ENCODE measurements around the gene LRRN4.

DNA sequence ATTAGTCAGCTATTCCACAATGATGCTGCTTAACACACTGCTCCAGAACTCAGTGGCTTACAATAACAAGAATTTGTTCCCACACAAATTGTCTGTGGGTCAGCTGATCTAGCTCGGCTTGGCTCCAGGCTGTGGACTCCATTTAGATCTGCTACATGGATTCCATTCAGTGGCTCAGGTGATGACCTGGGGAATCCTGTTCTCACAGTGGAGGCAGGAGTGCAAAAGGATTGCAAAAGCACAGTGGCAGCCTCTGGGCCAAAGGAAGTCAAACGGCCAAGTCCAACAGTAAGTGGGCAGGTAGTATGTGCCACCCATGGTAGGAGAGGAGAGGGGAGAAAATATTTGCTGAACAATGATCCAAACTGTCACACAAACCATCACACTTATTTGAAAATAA lies 15.8 kb upstream of the LRRN4 start:
- TF ChIP-seq, protein P1, sequence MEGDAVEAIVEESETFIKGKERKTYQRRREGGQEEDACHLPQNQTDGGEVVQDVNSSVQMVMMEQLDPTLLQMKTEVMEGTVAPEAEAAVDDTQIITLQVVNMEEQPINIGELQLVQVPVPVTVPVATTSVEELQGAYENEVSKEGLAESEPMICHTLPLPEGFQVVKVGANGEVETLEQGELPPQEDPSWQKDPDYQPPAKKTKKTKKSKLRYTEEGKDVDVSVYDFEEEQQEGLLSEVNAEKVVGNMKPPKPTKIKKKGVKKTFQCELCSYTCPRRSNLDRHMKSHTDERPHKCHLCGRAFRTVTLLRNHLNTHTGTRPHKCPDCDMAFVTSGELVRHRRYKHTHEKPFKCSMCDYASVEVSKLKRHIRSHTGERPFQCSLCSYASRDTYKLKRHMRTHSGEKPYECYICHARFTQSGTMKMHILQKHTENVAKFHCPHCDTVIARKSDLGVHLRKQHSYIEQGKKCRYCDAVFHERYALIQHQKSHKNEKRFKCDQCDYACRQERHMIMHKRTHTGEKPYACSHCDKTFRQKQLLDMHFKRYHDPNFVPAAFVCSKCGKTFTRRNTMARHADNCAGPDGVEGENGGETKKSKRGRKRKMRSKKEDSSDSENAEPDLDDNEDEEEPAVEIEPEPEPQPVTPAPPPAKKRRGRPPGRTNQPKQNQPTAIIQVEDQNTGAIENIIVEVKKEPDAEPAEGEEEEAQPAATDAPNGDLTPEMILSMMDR (conservative IDR thresholded peaks at IDR 0.05): no peak
- TF ChIP-seq EZH2 (IDR thresholded peaks at IDR 0.05; ENCODE audit: low read depth): no peak

Data from PC-9 (cell line).